ENCODE results near the gene VGLL2.

Gene VGLL2

DNA sequence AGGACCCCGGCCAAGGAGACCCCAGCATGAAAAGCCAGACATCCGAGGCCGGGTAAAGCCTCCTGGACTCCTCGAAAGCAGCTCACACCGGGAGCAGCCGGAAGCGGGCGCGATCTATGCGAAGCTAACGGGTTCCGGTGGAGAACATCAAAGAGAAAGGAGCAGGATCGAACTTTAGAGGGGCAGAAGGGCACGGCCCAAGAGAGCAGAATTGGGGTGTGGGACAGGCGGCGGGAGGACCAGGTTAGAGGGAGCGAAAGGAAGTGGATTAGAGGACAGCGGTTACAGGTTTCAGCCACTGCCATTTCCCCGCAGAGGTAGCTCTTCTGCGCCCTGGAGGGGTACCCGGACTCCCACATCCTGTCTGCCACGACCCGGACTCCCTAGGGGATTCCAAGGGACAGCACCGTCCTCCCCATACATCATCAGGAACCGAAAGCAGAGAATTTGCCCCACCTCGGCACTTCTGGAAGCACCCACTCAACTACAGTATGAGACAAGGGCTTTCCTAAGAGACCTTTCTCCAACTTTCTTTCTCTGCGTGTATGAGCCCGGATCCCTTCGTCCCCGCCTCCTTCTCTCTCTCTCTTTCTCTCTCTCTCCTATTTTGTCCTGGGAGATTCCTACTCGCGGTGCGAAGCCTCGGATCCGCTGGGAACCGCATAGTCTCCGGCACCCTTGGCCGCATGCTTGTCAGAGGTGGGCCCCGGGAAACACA is 507 bp upstream of the VGLL2 start:
- no peak overlapping the region for H3K27ac ChIP-seq
- TF ChIP-seq, protein P1, sequence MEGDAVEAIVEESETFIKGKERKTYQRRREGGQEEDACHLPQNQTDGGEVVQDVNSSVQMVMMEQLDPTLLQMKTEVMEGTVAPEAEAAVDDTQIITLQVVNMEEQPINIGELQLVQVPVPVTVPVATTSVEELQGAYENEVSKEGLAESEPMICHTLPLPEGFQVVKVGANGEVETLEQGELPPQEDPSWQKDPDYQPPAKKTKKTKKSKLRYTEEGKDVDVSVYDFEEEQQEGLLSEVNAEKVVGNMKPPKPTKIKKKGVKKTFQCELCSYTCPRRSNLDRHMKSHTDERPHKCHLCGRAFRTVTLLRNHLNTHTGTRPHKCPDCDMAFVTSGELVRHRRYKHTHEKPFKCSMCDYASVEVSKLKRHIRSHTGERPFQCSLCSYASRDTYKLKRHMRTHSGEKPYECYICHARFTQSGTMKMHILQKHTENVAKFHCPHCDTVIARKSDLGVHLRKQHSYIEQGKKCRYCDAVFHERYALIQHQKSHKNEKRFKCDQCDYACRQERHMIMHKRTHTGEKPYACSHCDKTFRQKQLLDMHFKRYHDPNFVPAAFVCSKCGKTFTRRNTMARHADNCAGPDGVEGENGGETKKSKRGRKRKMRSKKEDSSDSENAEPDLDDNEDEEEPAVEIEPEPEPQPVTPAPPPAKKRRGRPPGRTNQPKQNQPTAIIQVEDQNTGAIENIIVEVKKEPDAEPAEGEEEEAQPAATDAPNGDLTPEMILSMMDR (conservative IDR thresholded peaks at IDR 0.05), result no peak

- TF ChIP-seq, protein P1 (conservative IDR thresholded peaks at IDR 0.05), result no peak
- H3K27ac ChIP-seq, result no peak overlapping the region
These were observed 1.1 kb downstream of the VGLL2 start for GRCh38 chr6:117266257-117267053.

- no peak overlapping the region for H3K27ac ChIP-seq
- TF ChIP-seq, protein P1 (conservative IDR thresholded peaks at IDR 0.05), result no peak
These were observed 1.6 kb downstream of the VGLL2 start for GRCh38 chr6:117267054-117267347.

DNA sequence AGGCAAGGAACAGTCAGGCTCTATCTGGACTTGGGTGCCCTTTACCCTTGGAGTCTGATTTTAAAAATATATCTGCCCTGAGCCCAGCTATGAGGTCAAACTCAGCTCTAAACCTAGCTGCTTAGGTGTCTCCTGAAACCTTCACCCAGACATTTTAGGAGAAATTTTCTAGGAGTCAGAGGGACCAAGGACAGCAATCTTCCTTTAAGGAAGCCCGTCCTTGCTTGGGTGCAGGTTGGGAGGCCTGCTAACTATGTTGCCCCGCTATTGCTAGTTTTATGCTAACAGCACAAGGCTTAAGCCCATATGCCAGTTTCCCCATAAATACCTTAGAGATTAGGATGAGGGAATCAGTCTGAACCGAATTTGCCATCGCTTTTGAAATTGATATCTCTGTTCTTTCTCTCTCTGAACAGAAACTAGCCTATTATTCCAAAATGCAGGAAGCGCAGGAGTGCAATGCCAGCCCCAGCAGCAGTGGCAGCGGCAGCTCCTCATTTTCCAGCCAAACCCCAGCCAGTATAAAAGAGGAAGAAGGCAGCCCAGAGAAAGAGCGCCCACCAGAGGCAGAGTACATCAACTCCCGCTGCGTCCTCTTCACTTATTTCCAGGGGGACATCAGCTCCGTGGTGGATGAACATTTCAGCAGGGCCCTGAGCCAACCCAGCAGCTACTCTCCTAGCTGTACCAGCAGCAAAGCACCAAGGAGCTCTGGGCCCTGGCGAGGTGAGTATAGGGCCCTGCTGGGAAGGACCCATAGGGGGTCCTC is 2.6 kb downstream of the VGLL2 start:
- H3K27ac ChIP-seq, result no peak overlapping the region

GRCh38 chr6:117268924-117269323 is 3.6 kb downstream of the VGLL2 start:
- TF ChIP-seq, protein P1 (conservative IDR thresholded peaks at IDR 0.05), result no peak
- H3K27ac ChIP-seq, result no peak overlapping the region

More for the DNA sequence above, 2.6 kb downstream of the VGLL2 start:
- TF ChIP-seq, protein P1 (conservative IDR thresholded peaks at IDR 0.05), result no peak

DNA sequence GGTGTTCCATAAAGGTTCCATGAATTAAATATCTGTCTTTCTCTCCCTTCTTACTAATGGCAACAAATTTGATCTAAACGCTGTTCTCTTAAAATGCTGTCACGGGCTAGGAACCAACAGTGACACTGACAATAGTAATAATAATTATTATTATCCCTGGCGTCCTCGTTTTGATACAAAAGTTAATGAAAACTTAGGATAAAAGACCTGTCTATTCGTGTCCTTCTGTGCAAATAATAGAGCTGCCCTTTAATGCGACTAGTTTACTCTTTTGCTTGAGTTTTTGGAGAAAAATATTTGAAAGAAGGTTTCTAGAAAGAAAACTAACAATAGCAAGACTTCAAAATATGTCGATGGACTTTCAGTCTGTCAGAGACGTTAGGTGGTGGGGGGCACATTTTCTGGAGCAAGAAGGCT is 4.3 kb downstream of the VGLL2 start:
- TF ChIP-seq, protein P1 (conservative IDR thresholded peaks at IDR 0.05), result no peak
- no peak overlapping the region for H3K27ac ChIP-seq
